ENCODE results near the gene TBX19.

DNA sequence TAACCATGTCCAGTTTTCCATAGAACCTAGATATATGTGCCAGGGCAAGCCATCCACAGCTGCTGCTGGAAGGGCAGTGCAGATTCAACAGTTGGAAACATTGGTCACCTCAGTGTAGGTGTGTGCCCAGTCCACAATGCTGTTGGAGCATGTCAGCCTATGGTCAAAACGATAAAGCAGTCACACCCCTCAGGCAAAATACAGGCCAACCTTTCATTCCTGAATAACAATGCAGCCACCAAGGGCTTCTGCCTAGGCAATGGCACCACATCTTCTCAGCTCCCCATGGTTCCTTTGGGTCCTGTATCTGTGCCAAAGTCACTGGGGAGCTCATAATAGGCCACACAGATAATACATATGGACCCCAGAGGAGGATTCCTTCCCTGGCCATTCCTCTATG lies 15.1 kb upstream of the TBX19 start:
- TF ChIP-seq, protein P1, sequence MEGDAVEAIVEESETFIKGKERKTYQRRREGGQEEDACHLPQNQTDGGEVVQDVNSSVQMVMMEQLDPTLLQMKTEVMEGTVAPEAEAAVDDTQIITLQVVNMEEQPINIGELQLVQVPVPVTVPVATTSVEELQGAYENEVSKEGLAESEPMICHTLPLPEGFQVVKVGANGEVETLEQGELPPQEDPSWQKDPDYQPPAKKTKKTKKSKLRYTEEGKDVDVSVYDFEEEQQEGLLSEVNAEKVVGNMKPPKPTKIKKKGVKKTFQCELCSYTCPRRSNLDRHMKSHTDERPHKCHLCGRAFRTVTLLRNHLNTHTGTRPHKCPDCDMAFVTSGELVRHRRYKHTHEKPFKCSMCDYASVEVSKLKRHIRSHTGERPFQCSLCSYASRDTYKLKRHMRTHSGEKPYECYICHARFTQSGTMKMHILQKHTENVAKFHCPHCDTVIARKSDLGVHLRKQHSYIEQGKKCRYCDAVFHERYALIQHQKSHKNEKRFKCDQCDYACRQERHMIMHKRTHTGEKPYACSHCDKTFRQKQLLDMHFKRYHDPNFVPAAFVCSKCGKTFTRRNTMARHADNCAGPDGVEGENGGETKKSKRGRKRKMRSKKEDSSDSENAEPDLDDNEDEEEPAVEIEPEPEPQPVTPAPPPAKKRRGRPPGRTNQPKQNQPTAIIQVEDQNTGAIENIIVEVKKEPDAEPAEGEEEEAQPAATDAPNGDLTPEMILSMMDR (IDR thresholded peaks at IDR 0.05): no peak
- no peak for TF ChIP-seq POLR2A (IDR thresholded peaks at IDR 0.05)

All from thyroid gland (tissue), 4 donors.